Measurements from ENCODE around the gene POLR3G. TPM values are rescaled to one million over a fixed set of nuclear protein-coding genes. Genes with fewer than 3 reads are reported as not detected.
A peak's percentile ranks its signal among the peaks of the same experiment; 100 is the strongest.

The POLR3G gene
- total RNA-seq, 2 experiments from 2014 or later: 9.6 to 9.7 TPM

GRCh38 chr5:90557391-90557790, 82.7 kb downstream of the POLR3G start:
- no peaks in the 10 kb centered on the region for H3K9me3 Mint-ChIP-seq
- H3K36me3 Mint-ChIP-seq: no peaks in the 10 kb centered on the region
- DNase-seq: no peak
- intact Hi-C loops (cut with micrococcal nuclease): loop anchor here (5.0 kb wide), 1 partner anchor 50 kb away; no protein-coding TSS in a partner anchor
- peaks cover 38% of the 10 kb centered on the region for H3K27me3 Mint-ChIP-seq
- ChIA-PET CTCF (no interaction called here), POLR2A (no interaction called here)
- no peak overlapping the region for H3K4me3 Mint-ChIP-seq
- no peak overlapping the region for H3K27ac Mint-ChIP-seq
- H3K4me1 Mint-ChIP-seq (ENCODE audit: low read depth): peaks cover 6% of the 10 kb centered on the region

GRCh38 chr5:90557871-90558270, 83.2 kb downstream of the POLR3G start:
- Mint-ChIP-seq H3K4me3 (no peak overlapping the region), H3K27ac (no peak overlapping the region), H3K36me3 (no peaks in the 10 kb centered on the region), H3K4me1 (ENCODE audit: low read depth) (peaks cover 6% of the 10 kb centered on the region), H3K27me3 (peaks cover 39% of the 10 kb centered on the region), H3K9me3 (no peaks in the 10 kb centered on the region)
- CTCF ChIA-PET: no interaction called here
- no peak for DNase-seq
- intact Hi-C loops (cut with micrococcal nuclease): loop anchor here (5.0 kb wide), 1 partner anchor 49 kb away; no protein-coding TSS in a partner anchor
- POLR2A ChIA-PET: no interaction called here

GRCh38 chr5:90558344-90559192, 83.9 kb downstream of the POLR3G start, which contains the start of gene ADGRV1:
TSS of gene ADGRV1 (plus strand) at chr5:90558797. CDS start at chr5:90558896, 99 bp downstream.
- intact Hi-C loops (cut with micrococcal nuclease): loop anchor here (5.0 kb wide), 1 partner anchor 49 kb away; no protein-coding TSS in a partner anchor
- H3K4me1 Mint-ChIP-seq (ENCODE audit: low read depth): peaks cover 6% of the 10 kb centered on the region
- H3K36me3 Mint-ChIP-seq: no peaks in the 10 kb centered on the region
- peak within 1 kb of the TSS; percentile 54 for H3K4me3 Mint-ChIP-seq
- DNase-seq: peak; percentile 21
- H3K27me3 Mint-ChIP-seq: peaks cover 39% of the 10 kb centered on the region
- H3K27ac Mint-ChIP-seq: no peak within 1 kb of the TSS
- CTCF ChIA-PET: no interaction called here
- POLR2A ChIA-PET: no interaction called here
- H3K9me3 Mint-ChIP-seq: no peaks in the 10 kb centered on the region

GRCh38 chr5:90560771-90561170, 86.1 kb downstream of the POLR3G start:
- Mint-ChIP-seq H3K9me3 (no peaks in the 10 kb centered on the region), H3K36me3 (no peaks in the 10 kb centered on the region), H3K27me3 (peaks cover 36% of the 10 kb centered on the region), H3K27ac (no peak overlapping the region), H3K4me3 (no peak overlapping the region), H3K4me1 (ENCODE audit: low read depth) (peaks cover 6% of the 10 kb centered on the region)
- DNase-seq: no peak
- ChIA-PET CTCF (no interaction called here), POLR2A (no interaction called here)
- intact Hi-C loops (cut with micrococcal nuclease): no loop called here

GRCh38 chr5:90561766-90562165, 87.1 kb downstream of the POLR3G start:
- H3K4me1 Mint-ChIP-seq (ENCODE audit: low read depth): peaks cover 6% of the 10 kb centered on the region
- H3K9me3 Mint-ChIP-seq: no peaks in the 10 kb centered on the region
- no peak for DNase-seq
- H3K36me3 Mint-ChIP-seq: no peaks in the 10 kb centered on the region
- CTCF ChIA-PET: no interaction called here
- POLR2A ChIA-PET: no interaction called here
- no peak overlapping the region for H3K4me3 Mint-ChIP-seq
- intact Hi-C loops (cut with micrococcal nuclease): no loop called here
- peaks cover 33% of the 10 kb centered on the region for H3K27me3 Mint-ChIP-seq
- H3K27ac Mint-ChIP-seq: no peak overlapping the region

- ChIA-PET POLR2A (no interaction called here), CTCF (no interaction called here)
- no peaks in the 10 kb centered on the region for H3K9me3 Mint-ChIP-seq
- intact Hi-C loops (cut with micrococcal nuclease): no loop called here
- H3K27ac Mint-ChIP-seq: no peak overlapping the region
- no peak overlapping the region for H3K4me3 Mint-ChIP-seq
- no peak for DNase-seq
- peaks cover 31% of the 10 kb centered on the region for H3K27me3 Mint-ChIP-seq
- H3K36me3 Mint-ChIP-seq: no peaks in the 10 kb centered on the region
- peaks cover 6% of the 10 kb centered on the region for H3K4me1 Mint-ChIP-seq (ENCODE audit: low read depth)
These were observed 87.7 kb downstream of the POLR3G start for GRCh38 chr5:90562341-90562740.

- DNase-seq: no peak
- ChIA-PET POLR2A (no interaction called here), CTCF (no interaction called here)
- Mint-ChIP-seq H3K27me3 (peaks cover 23% of the 10 kb centered on the region), H3K4me1 (ENCODE audit: low read depth) (peaks cover 5% of the 10 kb centered on the region), H3K9me3 (no peaks in the 10 kb centered on the region), H3K36me3 (no peaks in the 10 kb centered on the region), H3K27ac (no peak overlapping the region), H3K4me3 (no peak overlapping the region)
- intact Hi-C loops (cut with micrococcal nuclease): no loop called here
These were observed 88.4 kb downstream of the POLR3G start for GRCh38 chr5:90563108-90563507.

Other genes with a start within 250 kb of the POLR3G start
- 10 to 100 TPM; 49.8 to 51.8 TPM for gene CETN3, start 65.1 kb upstream of the POLR3G start, total RNA-seq
- 1 to 10 TPM; 3.3 to 3.5 TPM for gene MBLAC2, start 93 bp upstream of the POLR3G start, total RNA-seq
- 10 to 100 TPM; 12.6 to 13.0 TPM for gene LYSMD3, start 54.7 kb downstream of the POLR3G start, total RNA-seq
- gene ADGRV1, start 83.9 kb downstream of the POLR3G start, total RNA-seq: under 1 TPM in 1 of 2 experiments, not detected in 1; 0.05 TPM